Uterus (tissue), 4 donors: ENCODE measurements around the gene ZNF608. TPM values are rescaled to one million over a fixed set of nuclear protein-coding genes. Genes with fewer than 3 reads are reported as not detected.

ENCODE experiments used
- DNase-seq, 2 donors: peaks; one replicate each; pipeline ENCODE4 v3.0.0-alpha.2; 2019 to 2020
- H3K27ac ChIP-seq, 2 donors: fragments of 200-600 bp; sonication (generic); 1 replicate in 1 of 2; 2 replicates in 1 of 2; pipeline ENCODE4 v1.5.1; 2016 to 2018
- H3K27me3 ChIP-seq, 2 donors: fragments of 200-600 bp; sonication (generic); one replicate each; pipeline ENCODE4 v1.5.1; 2018 to 2019; ENCODE audit warnings: control low read depth in 1 of 2
- H3K36me3 ChIP-seq, 2 donors: fragments of 200-600 bp; sonication (generic); one replicate each; pipeline ENCODE4 v1.5.1; 2019; ENCODE audit warnings: control low read depth in 1 of 2
- H3K4me1 ChIP-seq, 2 donors: fragments of 200-600 bp; sonication (generic); one replicate each; pipeline ENCODE4 v1.5.1; 2018 to 2019; ENCODE audit warnings: control low read depth in 1 of 2
- H3K4me3 ChIP-seq, 2 donors: fragments of 200-600 bp; sonication (generic); 1 replicate in 1 of 2; 2 replicates in 1 of 2; pipeline ENCODE4 v1.5.1; 2018 to 2019; ENCODE audit warnings: mild to moderate bottlenecking in 1 of 2
- H3K9me3 ChIP-seq, 2 donors: fragments of 200-600 bp; sonication (generic); one replicate each; pipeline ENCODE4 v1.5.1; 2019; ENCODE audit warnings: control low read depth in 1 of 2
- CTCF ChIP-seq, 4 experiments: fragments of 200-600 bp in 2 of 4; fragments of 450-650 bp in 2 of 4; sonication (generic) in 2 of 4; IDR thresholded peaks; one replicate each; pipeline ENCODE4 v1.5.1; 2016 to 2019; ENCODE audit warnings: antibody characterized with exemption in 4 of 4, mild to moderate bottlenecking in 2 of 4, moderate library complexity in 1 of 4
- POLR2A ChIP-seq, 2 donors: fragments of 450-650 bp; IDR thresholded peaks; one replicate each; pipeline ENCODE4 v1.6.1; 2016; ENCODE audit warnings: antibody characterized with exemption in 2 of 2, mild to moderate bottlenecking in 1 of 2, moderate library complexity in 1 of 2
- intact Hi-C: fragments of 100-400 bp; cut with DNase I; formaldehyde crosslinking; loops from one replicate; pipeline ENCODE4 v1.15.1; 2023; ENCODE audit warnings: low total_unique reads
- total RNA-seq, 4 donors: library from RNA; depleted of rRNA in 3 of 4; stranded (reverse); fragments of >200 nt in 3 of 4; gene quantifications; one replicate each; pipeline versions ENCODE4 v1.1.0 to v1.2.4, GENCODE V29; 2014 to 2023
- donor health status: DM: yes; HTN: yes; CAD: no.

ZNF608 gene
- 1,000 to 10,000 TPM in 1 of 4 donors, 10 to 100 TPM in 3; 11.1 to 1,086 (median 59.0) TPM for total RNA-seq

GRCh38 chr5:124745928-124746915 is at the start of gene ZNF608:
TSS of gene ZNF608 (minus strand) at chr5:124746639. CDS start at chr5:124744989, 1,650 bp downstream.
- peak; percentile 32 to 47 for DNase-seq

GRCh38 chr5:124795829-124796228 is 49.4 kb upstream of the ZNF608 start:
- Histone ChIP-seq H3K9me3 (no peaks in the 10 kb centered on the region), H3K4me3 (no peak overlapping the region), H3K4me1 (peaks cover 0 to 2% of the 10 kb centered on the region in 2 donors), H3K27me3 (no peaks in the 10 kb centered on the region), H3K27ac (no peak overlapping the region), H3K36me3 (no peaks in the 10 kb centered on the region)
- no peak for TF ChIP-seq CTCF (IDR thresholded peaks at IDR 0.05)
- TF ChIP-seq POLR2A (IDR thresholded peaks at IDR 0.05), result no peak
- intact Hi-C loops, result no loop called here
- no peak for DNase-seq

More at GRCh38 chr5:124745928-124746915, at the start of gene ZNF608:
- Histone ChIP-seq H3K27me3 (no peaks in the 10 kb centered on the region), H3K9me3 (no peaks in the 10 kb centered on the region), H3K27ac (peak within 1 kb of the TSS; percentile 90 to 93), H3K4me3 (peak within 1 kb of the TSS; percentile 49 to 50), H3K36me3 (no peaks in the 10 kb centered on the region), H3K4me1 (no peaks in the 10 kb centered on the region)
- TF ChIP-seq CTCF (IDR thresholded peaks at IDR 0.05) (peak in 1 of 4 experiments; percentile 22), POLR2A (IDR thresholded peaks at IDR 0.05) (no peak)
- intact Hi-C loops, result loop anchor here (10.0 kb wide), 1 partner anchor 71 kb away; no protein-coding TSS in a partner anchor

GRCh38 chr5:124790895-124791732 is 44.7 kb upstream of the ZNF608 start:
- H3K36me3 ChIP-seq, result no peaks in the 10 kb centered on the region
- peaks cover 0 to 3% of the 10 kb centered on the region in 2 donors for H3K4me1 ChIP-seq
- H3K27ac ChIP-seq, result peak overlapping the region in 1 of 2 donors; percentile 53
- H3K4me3 ChIP-seq, result no peak overlapping the region
- no peak for DNase-seq
- intact Hi-C loops, result no loop called here
- H3K27me3 ChIP-seq, result no peaks in the 10 kb centered on the region
- no peaks in the 10 kb centered on the region for H3K9me3 ChIP-seq
- TF ChIP-seq CTCF (IDR thresholded peaks at IDR 0.05) (no peak), POLR2A (IDR thresholded peaks at IDR 0.05) (no peak)

- no peak overlapping the region for H3K4me3 ChIP-seq
- H3K27ac ChIP-seq, result peak overlapping the region in 1 of 2 donors; percentile 53
- no peaks in the 10 kb centered on the region for H3K27me3 ChIP-seq
- TF ChIP-seq POLR2A (IDR thresholded peaks at IDR 0.05) (no peak), CTCF (IDR thresholded peaks at IDR 0.05) (no peak)
- no peaks in the 10 kb centered on the region for H3K9me3 ChIP-seq
- H3K4me1 ChIP-seq, result peaks cover 0 to 3% of the 10 kb centered on the region in 2 donors
- no peaks in the 10 kb centered on the region for H3K36me3 ChIP-seq
- DNase-seq, result no peak
- intact Hi-C loops, result no loop called here
Measured at GRCh38 chr5:124790301-124790894, 44.0 kb upstream of the ZNF608 start.
